NT2/D1 (cell line): Measurements from ENCODE around the gene NAA16.

Experiments used
- DNase-seq: peaks from one replicate; pipeline ENCODE4 v3.0.0-alpha.2; 2011; ENCODE audit warnings: low read depth, low spot score
- H3K27me3 ChIP-seq: 2 replicates; pipeline ENCODE4 v1.6.0; 2011; ENCODE audit warnings: mild to moderate bottlenecking; ENCODE audit not compliant: insufficient read length, insufficient read depth
- H3K36me3 ChIP-seq: 2 replicates; pipeline ENCODE4 v1.6.1; 2011; ENCODE audit warnings: mild to moderate bottlenecking, low read length, mixed read lengths; ENCODE audit not compliant: insufficient read depth, insufficient read length
- H3K4me1 ChIP-seq: 2 replicates; pipeline ENCODE4 v1.5.1; 2011; ENCODE audit not compliant: insufficient read depth, insufficient read length
- H3K4me3 ChIP-seq: 2 replicates; pipeline ENCODE4 v1.5.1; 2011; ENCODE audit warnings: low read depth; ENCODE audit not compliant: insufficient read length
- H3K9ac ChIP-seq: 2 replicates; pipeline ENCODE4 v1.6.0; 2011; ENCODE audit warnings: low read depth; ENCODE audit not compliant: insufficient read length
- H3K9me3 ChIP-seq: 2 replicates; pipeline ENCODE4 v1.5.1; 2011; ENCODE audit warnings: mild to moderate bottlenecking, low read length; ENCODE audit not compliant: insufficient read depth
- SUZ12 ChIP-seq: IDR thresholded peaks from 2 replicates; pipeline ENCODE4 v1.6.1; 2011; ENCODE audit not compliant: insufficient read length, insufficient read depth; ENCODE audit errors: extremely low read depth
- YY1 ChIP-seq: IDR thresholded peaks from 2 replicates; pipeline ENCODE4 v1.6.1; 2011; ENCODE audit not compliant: insufficient read length, insufficient read depth
- ZNF274 ChIP-seq: IDR thresholded peaks from 2 replicates; pipeline ENCODE4 v1.6.1; 2011; ENCODE audit warnings: mild to moderate bottlenecking, low read depth, low read length

Gene NAA16

GRCh38 chr13:41315443-41316047 is 4.5 kb downstream of the NAA16 start:
- Histone ChIP-seq H3K36me3 (peaks cover 5% of the 10 kb centered on the region), H3K9me3 (no peaks in the 10 kb centered on the region), H3K27me3 (no peaks in the 10 kb centered on the region), H3K4me3 (no peak overlapping the region), H3K4me1 (no peaks in the 10 kb centered on the region), H3K9ac (no peak overlapping the region)
- no peak for DNase-seq
- TF ChIP-seq YY1 (no peak), SUZ12 (no peak)

- Histone ChIP-seq H3K27me3 (no peaks in the 10 kb centered on the region), H3K4me3 (no peak overlapping the region), H3K9ac (no peak overlapping the region), H3K9me3 (no peaks in the 10 kb centered on the region), H3K4me1 (no peaks in the 10 kb centered on the region), H3K36me3 (peaks cover 7% of the 10 kb centered on the region)
- DNase-seq, result no peak
- TF ChIP-seq SUZ12, result no peak
- TF ChIP-seq ZNF274, result no peak
- TF ChIP-seq YY1, result no peak
Observed at GRCh38 chr13:41317243-41317642, 6.2 kb downstream of the NAA16 start.

- DNase-seq, result no peak
- no peak for TF ChIP-seq SUZ12
- TF ChIP-seq ZNF274, result no peak
- TF ChIP-seq YY1, result no peak
- H3K4me3 ChIP-seq, result no peak overlapping the region
- no peaks in the 10 kb centered on the region for H3K4me1 ChIP-seq
- peaks cover 34% of the 10 kb centered on the region for H3K36me3 ChIP-seq
- H3K27me3 ChIP-seq, result no peaks in the 10 kb centered on the region
- H3K9me3 ChIP-seq, result no peaks in the 10 kb centered on the region
- no peak overlapping the region for H3K9ac ChIP-seq
Observed at GRCh38 chr13:41325752-41326151, 14.7 kb downstream of the NAA16 start.

GRCh38 chr13:41326661-41327060 is 15.6 kb downstream of the NAA16 start:
- Histone ChIP-seq H3K9ac (no peak overlapping the region), H3K36me3 (peaks cover 34% of the 10 kb centered on the region), H3K4me3 (no peak overlapping the region), H3K27me3 (no peaks in the 10 kb centered on the region), H3K9me3 (no peaks in the 10 kb centered on the region), H3K4me1 (no peaks in the 10 kb centered on the region)
- no peak for DNase-seq
- TF ChIP-seq SUZ12 (no peak), YY1 (no peak), ZNF274 (no peak)

GRCh38 chr13:41327994-41328790 is 17.1 kb downstream of the NAA16 start:
- no peak for DNase-seq
- Histone ChIP-seq H3K36me3 (peaks cover 35% of the 10 kb centered on the region), H3K9ac (no peak overlapping the region), H3K4me1 (no peaks in the 10 kb centered on the region), H3K27me3 (no peaks in the 10 kb centered on the region), H3K4me3 (no peak overlapping the region), H3K9me3 (no peaks in the 10 kb centered on the region)
- TF ChIP-seq ZNF274 (no peak), SUZ12 (no peak), YY1 (no peak)

GRCh38 chr13:41332829-41333228 is 21.8 kb downstream of the NAA16 start:
- Histone ChIP-seq H3K36me3 (peaks cover 14% of the 10 kb centered on the region), H3K9me3 (no peaks in the 10 kb centered on the region), H3K27me3 (no peaks in the 10 kb centered on the region), H3K9ac (no peak overlapping the region), H3K4me1 (no peaks in the 10 kb centered on the region), H3K4me3 (no peak overlapping the region)
- no peak for DNase-seq
- no peak for TF ChIP-seq SUZ12
- no peak for TF ChIP-seq YY1
- no peak for TF ChIP-seq ZNF274

- Histone ChIP-seq H3K9ac (no peak overlapping the region), H3K27me3 (no peaks in the 10 kb centered on the region), H3K4me1 (no peaks in the 10 kb centered on the region), H3K36me3 (peaks cover 10% of the 10 kb centered on the region), H3K4me3 (no peak overlapping the region), H3K9me3 (no peaks in the 10 kb centered on the region)
- no peak for TF ChIP-seq ZNF274
- no peak for TF ChIP-seq YY1
- no peak for DNase-seq
Observed at GRCh38 chr13:41334810-41335209, 23.7 kb downstream of the NAA16 start.

GRCh38 chr13:41344358-41344757 is 33.3 kb downstream of the NAA16 start:
- Histone ChIP-seq H3K9me3 (no peaks in the 10 kb centered on the region), H3K36me3 (peaks cover 23% of the 10 kb centered on the region), H3K4me3 (no peak overlapping the region), H3K27me3 (no peaks in the 10 kb centered on the region), H3K4me1 (no peaks in the 10 kb centered on the region), H3K9ac (no peak overlapping the region)
- DNase-seq, result no peak
- TF ChIP-seq YY1 (no peak), ZNF274 (no peak), SUZ12 (no peak)
